Panc1 (cell line): ENCODE results near the gene SLC4A1. TPM values are rescaled to one million over a fixed set of nuclear protein-coding genes. Genes with fewer than 3 reads are reported as not detected.

Experiments used
- ATAC-seq: fragments of 200-7000 bp; cut with Tn5 transposase; 2 replicates; pipeline ENCODE4 v1.9.1; 2020; ENCODE audit warnings: mild to moderate bottlenecking, moderate library complexity
- BruUV-seq: library from RNA; stranded (reverse); fragments of 400-500 nt; replicated peaks from 2 replicates; lab custom pipeline; 2021; lab: Mats Ljungman, UMichigan
- CTCF ChIA-PET: fragments of 300-600 bp; sonication (Branson Sonifier 250); formaldehyde crosslinking; loops from one replicate; lab custom pipeline; 2022; ENCODE audit warnings: antibody characterized with exemption; lab: Charles Lee
- POLR2A ChIA-PET: fragments of 300-600 bp; sonication (Branson Sonifier 250); formaldehyde crosslinking; loops from one replicate; lab custom pipeline; 2022; ENCODE audit warnings: antibody characterized with exemption; lab: Charles Lee
- DNase-seq: peaks from one replicate; pipeline ENCODE4 v3.0.0-alpha.2; 2010; ENCODE audit warnings: low read depth, low spot score
- H3K27ac ChIP-seq: 2 replicates; pipeline ENCODE4 v1.5.1; 2011; ENCODE audit warnings: mild to moderate bottlenecking, low read length, inconsistent platforms
- H3K27me3 ChIP-seq: fragments of 200-500 bp; sonication (Bioruptor generic); 2 replicates; pipeline ENCODE4 v1.6.0; 2014; ENCODE audit warnings: low read length, inconsistent platforms; ENCODE audit not compliant: control insufficient read depth, insufficient read depth
- H3K36me3 ChIP-seq: fragments of 200-500 bp; sonication (Bioruptor generic); 2 replicates; pipeline ENCODE4 v1.5.1; 2014; ENCODE audit warnings: inconsistent platforms, mild to moderate bottlenecking, low read length, moderate library complexity; ENCODE audit not compliant: control insufficient read depth, insufficient read depth
- H3K4me1 ChIP-seq: 2 replicates; pipeline ENCODE4 v1.5.1; 2011; ENCODE audit warnings: inconsistent platforms, mild to moderate bottlenecking, low read length, moderate library complexity; ENCODE audit not compliant: control insufficient read depth, insufficient read depth
- H3K4me3 ChIP-seq, 2 experiments: 2 replicates each; pipeline ENCODE4 v1.5.1; 2011 to 2012; ENCODE audit warnings: low read depth in 2 of 2, low read length in 2 of 2, mild to moderate bottlenecking in 2 of 2, inconsistent platforms in 1 of 2, moderate library complexity in 1 of 2
- H3K9me3 ChIP-seq: fragments of 200-500 bp; sonication (Bioruptor generic); 2 replicates; pipeline ENCODE4 v1.5.1; 2014; ENCODE audit warnings: low read depth, mild to moderate bottlenecking, inconsistent platforms, low read length, moderate library complexity; ENCODE audit not compliant: control insufficient read depth, insufficient read depth
- CTCF ChIP-seq: fragments of 450-650 bp; IDR thresholded peaks from 2 replicates; pipeline ENCODE4 v1.5.1; 2017; ENCODE audit warnings: mild to moderate bottlenecking
- POLR2AphosphoS5 ChIP-seq: IDR thresholded peaks from 2 replicates; pipeline ENCODE4 v1.6.1; 2012; ENCODE audit warnings: mild to moderate bottlenecking, low read depth, low read length, moderate library complexity
- REST ChIP-seq, 2 experiments: IDR thresholded peaks; 2 replicates each; pipeline ENCODE4 v1.6.1; 2011 to 2012; ENCODE audit warnings: low read depth in 2 of 2, control low read depth in 1 of 2, low read length in 1 of 2, mild to moderate bottlenecking in 1 of 2, moderate library complexity in 1 of 2; ENCODE audit not compliant: insufficient read depth in 1 of 2
- SIN3A ChIP-seq: IDR thresholded peaks from 2 replicates; pipeline ENCODE4 v1.6.1; 2012; ENCODE audit warnings: low read depth, mild to moderate bottlenecking, low read length, moderate library complexity, borderline replicate concordance; ENCODE audit not compliant: insufficient read depth
- TCF7L2 ChIP-seq: IDR thresholded peaks from 2 replicates; pipeline ENCODE4 v1.6.1; 2011; ENCODE audit warnings: mild to moderate bottlenecking, low read depth, low read length, inconsistent platforms
- in situ Hi-C: cut with HindIII; loops from 2 replicates; pipeline ENCODE4 v1.10.0; 2016; ENCODE audit warnings: low sequenced_read_pairs, low pct_unique_long_range_greater_than_20kb
- intact Hi-C: fragments of 100-400 bp; cut with micrococcal nuclease; formaldehyde crosslinking; loops from one replicate; pipeline ENCODE4 v1.10.0; 2022; ENCODE audit not compliant: unreplicated experiment
- total RNA-seq: library from RNA; stranded (reverse); gene quantifications from one replicate; pipeline ENCODE4 v1.2.1, GENCODE V29; 2021; ENCODE audit not compliant: unreplicated experiment

The SLC4A1 gene
- total RNA-seq, 1 experiment from 2014 or later = not detected

GRCh38 chr17:44214896-44215295 lies 53.0 kb downstream of the SLC4A1 start:
- no peaks in the 10 kb centered on the region for H3K9me3 ChIP-seq
- no peak overlapping the region for H3K4me3 ChIP-seq
- no peak for DNase-seq
- intact Hi-C loops = no loop called here
- POLR2A ChIA-PET = no interaction called here
- ATAC-seq = no peak
- CTCF ChIA-PET = no interaction called here
- in situ Hi-C loops = no loop called here
- BruUV-seq = no TSS peak
- TF ChIP-seq CTCF (no peak), SIN3A (no peak), POLR2AphosphoS5 (no peak), REST (IDR thresholded peaks at IDR 0.05; ENCODE audit: insufficient read depth in 1 of 2, low read depth in 2 of 2, low read length in 1 of 2) (no peak), TCF7L2 (no peak)
- H3K27ac ChIP-seq = no peak overlapping the region
- peaks cover 9% of the 10 kb centered on the region for H3K36me3 ChIP-seq
- H3K27me3 ChIP-seq = no peaks in the 10 kb centered on the region
- peaks cover 15% of the 10 kb centered on the region for H3K4me1 ChIP-seq

- intact Hi-C loops (no loop called here), in situ Hi-C loops (no loop called here)
- H3K27me3 ChIP-seq = no peaks in the 10 kb centered on the region
- H3K4me1 ChIP-seq = peaks cover 15% of the 10 kb centered on the region
- no peak for TF ChIP-seq TCF7L2
- no peak for TF ChIP-seq REST (IDR thresholded peaks at IDR 0.05; ENCODE audit: insufficient read depth in 1 of 2, low read depth in 2 of 2, low read length in 1 of 2)
- TF ChIP-seq CTCF = no peak
- TF ChIP-seq POLR2AphosphoS5 = no peak
- TF ChIP-seq SIN3A = no peak
- CTCF ChIA-PET = no interaction called here
- no peak overlapping the region for H3K4me3 ChIP-seq
- DNase-seq (no peak), ATAC-seq (no peak)
- POLR2A ChIA-PET = interaction anchor here (0.5 kb wide), 1 partner anchor 11 kb away, joined by 21 read pairs; no protein-coding TSS in a partner anchor
- BruUV-seq = no TSS peak
- peaks cover 10% of the 10 kb centered on the region for H3K36me3 ChIP-seq
- H3K27ac ChIP-seq = no peak overlapping the region
- H3K9me3 ChIP-seq = no peaks in the 10 kb centered on the region
These were observed 53.8 kb downstream of the SLC4A1 start for GRCh38 chr17:44214230-44214494.
